SK-N-SH treated with all-trans-retinoic acid at 6 μM for 48 hours (cell line): ENCODE data around the gene PDE7B.

Experiments used
- ARNTL ChIP-seq: fragments of 450-650 bp; formaldehyde crosslinking; IDR thresholded peaks from 2 replicates; pipeline ENCODE4 v1.5.0; 2020; ENCODE audit warnings: low read depth, mild to moderate bottlenecking, moderate library complexity, borderline replicate concordance
- CSDC2 ChIP-seq: fragments of 250-450 bp; sonication (Bioruptor Pico); IDR thresholded peaks from 2 replicates; pipeline ENCODE4 v1.5.0; 2020; ENCODE audit warnings: mild to moderate bottlenecking, moderate library complexity
- CSRNP3 ChIP-seq: fragments of 250-450 bp; sonication (Bioruptor Pico); IDR thresholded peaks from 2 replicates; pipeline ENCODE4 v1.5.1; 2021; ENCODE audit warnings: mild to moderate bottlenecking, moderate library complexity
- ESRRG ChIP-seq: fragments of 250-450 bp; sonication (Bioruptor Pico); IDR thresholded peaks from 2 replicates; pipeline ENCODE4 v1.6.1; 2021; ENCODE audit warnings: mild to moderate bottlenecking
- PATZ1 ChIP-seq: fragments of 250-450 bp; sonication (Bioruptor Pico); IDR thresholded peaks from 2 replicates; pipeline ENCODE4 v1.8.0; 2020; ENCODE audit warnings: mild to moderate bottlenecking, moderate library complexity, borderline replicate concordance
- RARB ChIP-seq: fragments of 250-450 bp; sonication (Bioruptor Pico); IDR thresholded peaks from 2 replicates; pipeline ENCODE4 v1.8.0; 2021; ENCODE audit warnings: mild to moderate bottlenecking, moderate library complexity
- ZFP3 ChIP-seq: fragments of 250-450 bp; sonication (Bioruptor Pico); IDR thresholded peaks from 2 replicates; pipeline ENCODE4 v1.5.0; 2020; ENCODE audit warnings: mild to moderate bottlenecking, moderate library complexity
- ZFP30 ChIP-seq: fragments of 450-650 bp; formaldehyde crosslinking; IDR thresholded peaks from 2 replicates; pipeline ENCODE4 v1.5.0; 2022; ENCODE audit warnings: mild to moderate bottlenecking, moderate library complexity
- ZNF8 ChIP-seq: fragments of 450-650 bp; formaldehyde crosslinking; IDR thresholded peaks from 2 replicates; pipeline ENCODE4 v1.5.0; 2020; ENCODE audit warnings: mild to moderate bottlenecking, moderate library complexity

- TF ChIP-seq PATZ1 (CRISPR knock-in tag): no peak
- no peak for TF ChIP-seq ZFP3 (CRISPR knock-in tag)
- TF ChIP-seq ZFP30 (CRISPR knock-in tag): no peak
- TF ChIP-seq ESRRG (CRISPR knock-in tag): no peak
- TF ChIP-seq CSRNP3 (CRISPR knock-in tag): no peak
- no peak for TF ChIP-seq RARB (CRISPR knock-in tag)
- TF ChIP-seq ZNF8 (CRISPR knock-in tag): no peak
- TF ChIP-seq ARNTL (CRISPR knock-in tag): no peak
- no peak for TF ChIP-seq CSDC2 (CRISPR knock-in tag)
These were observed 95.2 kb downstream of the PDE7B start for GRCh38 chr6:135946674-135947073.
